Psoas muscle (tissue), 8 donors: Measurements from ENCODE around the gene STX2. TPM values are rescaled to one million over a fixed set of nuclear protein-coding genes. Genes with fewer than 3 reads are reported as not detected.

Experiments
- ATAC-seq, 4 donors: fragments of 200-7000 bp; cut with Tn5 transposase; one replicate each; pipeline ENCODE4 v1.9.1; 2020; ENCODE audit warnings: moderate library complexity in 3 of 4, mild to moderate bottlenecking in 2 of 4
- DNase-seq, 2 donors: peaks; one replicate each; pipeline ENCODE4 v3.0.0-alpha.2; 2020
- H3K27ac ChIP-seq: fragments of 200-600 bp; one replicate; pipeline ENCODE4 v1.8.0; 2022
- H3K27me3 ChIP-seq, 3 donors: fragments of 200-600 bp in 1 of 3; one replicate each; pipeline versions ENCODE4 v1.6.1 to v1.8.0; 2013 to 2022; ENCODE audit warnings: low read length in 2 of 3, mild to moderate bottlenecking in 2 of 3, moderate library complexity in 1 of 3; ENCODE audit not compliant: insufficient read depth in 3 of 3
- H3K36me3 ChIP-seq, 2 donors: fragments of 200-600 bp in 1 of 2; one replicate each; pipeline versions ENCODE4 v1.6.1 to v1.8.0; 2013 to 2022; ENCODE audit warnings: low read depth in 1 of 2, mild to moderate bottlenecking in 1 of 2, moderate library complexity in 1 of 2; ENCODE audit not compliant: insufficient read depth in 1 of 2
- H3K4me1 ChIP-seq: fragments of 200-600 bp; one replicate; pipeline ENCODE4 v1.8.0; 2022
- H3K4me3 ChIP-seq: fragments of 200-600 bp; one replicate; pipeline ENCODE4 v1.8.0; 2022; ENCODE audit warnings: mild to moderate bottlenecking
- H3K9me3 ChIP-seq: fragments of 200-600 bp; one replicate; pipeline ENCODE4 v1.8.0; 2022
- CTCF ChIP-seq: fragments of 200-600 bp; IDR thresholded peaks from one replicate; pipeline ENCODE4 v1.8.0; 2022; ENCODE audit warnings: antibody characterized with exemption
- WGBS, 3 donors: extraction: QIAGEN DNeasy Blood & Tissue Kit; methylation state at CpG; one replicate each; pipeline versions ENCODE4 v1.1.6 to v1.1.7; 2013; 5-methylcytosine and 5-hydroxymethylcytosine counted together
- intact Hi-C, 2 donors: fragments of 100-400 bp; cut with DNase I; formaldehyde crosslinking; loops; one replicate each; pipeline versions ENCODE4 v1.11.0 to v1.14.2; 2022
- polyA plus RNA-seq, 3 donors: library from polyadenylated mRNA; stranded (reverse); fragments of 200-250 nt; gene quantifications; one replicate each; pipeline ENCODE4 v1.2.3, GENCODE V29; 2013
- total RNA-seq, 4 donors: library from RNA; stranded (reverse); fragmentation: NEBNext Ultra II Directional in 2 of 4; extraction: Animal tissue kit (Norgen Biotek cat#: 25700) in 2 of 4; gene quantifications; one replicate each; pipeline versions ENCODE4 v1.2.1 to v1.2.4, GENCODE V29; 2021 to 2023
- donor health status: healthy with polysubstance abuse.
- donor health status: DM: no; HTN: no; CAD: no; lungs with moderate emphysema.
- donor health status: Bipolar disorder and iron deficiency.
- donor health status: healthy.
- donor health status: DM: yes; HTN: yes; CAD: no.
- donor health status: DM: no; HTN: no; CAD: no.
- donor health status: DM: no; HTN: no; CAD: no.
- donor health status: DM: yes; HTN: yes; CAD: no.

Gene STX2
- total and polyA plus RNA-seq, 7 donors, result 5.4 to 11.3 (median 6.2) TPM

DNA sequence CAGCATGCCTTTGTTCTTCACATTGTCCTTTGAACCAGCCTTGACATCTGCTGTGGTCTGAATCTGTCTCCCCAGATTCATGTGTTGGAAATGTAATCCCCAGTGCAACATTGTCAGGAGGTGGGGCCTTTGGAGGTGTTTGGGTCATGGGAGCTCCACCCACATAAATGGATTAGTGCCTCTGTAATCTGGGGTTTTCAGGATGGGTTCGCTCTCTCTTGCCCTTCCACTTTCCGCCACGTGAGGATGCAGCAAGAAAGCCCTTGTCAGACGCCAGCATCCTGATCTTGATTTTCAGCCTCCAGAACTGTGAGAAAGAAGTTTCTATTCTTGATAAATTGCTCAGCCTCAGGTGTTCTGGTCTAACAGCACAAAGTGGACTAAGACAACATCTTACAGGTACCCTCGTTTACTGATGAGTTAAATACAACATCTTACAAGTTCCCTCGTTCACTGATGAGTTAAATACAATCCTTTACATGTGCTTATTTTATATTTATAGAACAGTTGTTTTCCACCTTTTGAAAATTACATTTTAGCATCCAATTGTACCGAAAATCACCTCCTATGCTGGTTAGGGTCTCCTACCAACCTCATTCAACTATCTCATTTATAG lies 68.5 kb downstream of the STX2 start:
- Histone ChIP-seq H3K36me3 (no peaks in the 10 kb centered on the region), H3K4me1 (no peaks in the 10 kb centered on the region), H3K9me3 (no peaks in the 10 kb centered on the region), H3K27me3 (peaks cover 0 to 3% (median 0%) of the 10 kb centered on the region in 3 donors), H3K4me3 (no peak overlapping the region), H3K27ac (no peak overlapping the region)
- WGBS, 3 donors, result 72 to 78% (median 73%) methylated on average over 7 of the region's 7 CpGs
- intact Hi-C loops, result no loop called here
- no peak for TF ChIP-seq CTCF
- no peak for DNase-seq
- no peak for ATAC-seq

- no peak for DNase-seq
- Histone ChIP-seq H3K4me1 (no peaks in the 10 kb centered on the region), H3K4me3 (no peak overlapping the region), H3K9me3 (no peaks in the 10 kb centered on the region), H3K36me3 (no peaks in the 10 kb centered on the region), H3K27me3 (no peaks in the 10 kb centered on the region), H3K27ac (no peak overlapping the region)
- 68 to 79% (median 69%) methylated on average over 9 of the region's 9 CpGs for WGBS, 3 donors
- intact Hi-C loops, result no loop called here
- TF ChIP-seq CTCF, result no peak
- no peak for ATAC-seq
Observed at GRCh38 chr12:130768120-130768519, 70.9 kb downstream of the STX2 start.

- H3K27ac ChIP-seq, result no peak overlapping the region
- H3K4me1 ChIP-seq, result no peaks in the 10 kb centered on the region
- DNase-seq, result no peak
- intact Hi-C loops, result no loop called here
- H3K36me3 ChIP-seq, result no peaks in the 10 kb centered on the region
- no peaks in the 10 kb centered on the region for H3K9me3 ChIP-seq
- peaks cover 0 to 12% (median 0%) of the 10 kb centered on the region in 3 donors for H3K27me3 ChIP-seq
- 80 to 85% (median 84%) methylated on average over 2 of the region's 2 CpGs for WGBS, 3 donors
- no peak for ATAC-seq
- H3K4me3 ChIP-seq, result no peak overlapping the region
- TF ChIP-seq CTCF, result no peak
Observed at GRCh38 chr12:130766470-130766869, 72.6 kb downstream of the STX2 start.

DNA sequence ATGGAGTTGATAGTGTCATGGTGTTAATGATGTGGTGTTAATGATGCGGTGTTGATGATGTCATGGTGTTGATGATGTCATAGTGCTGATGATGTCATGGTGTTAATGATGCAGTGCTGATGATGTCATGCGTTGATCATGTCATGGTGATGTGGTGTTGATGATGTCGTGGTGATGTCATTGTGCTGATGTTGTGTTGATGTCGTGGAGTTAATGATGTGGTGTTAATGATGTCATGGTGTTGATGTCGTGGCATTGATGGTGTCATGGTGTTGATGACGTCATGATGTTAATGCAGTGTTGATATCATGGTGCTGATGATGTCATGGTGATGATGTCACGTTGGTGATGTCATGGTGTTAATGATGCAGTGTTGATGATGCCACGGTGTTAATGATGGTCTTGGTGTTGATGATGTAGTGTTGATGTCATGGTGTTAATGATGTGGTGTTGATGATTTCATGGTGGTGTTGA lies 73.8 kb downstream of the STX2 start:
- DNase-seq (no peak), ATAC-seq (no peak)
- Histone ChIP-seq H3K27ac (no peak overlapping the region), H3K9me3 (no peaks in the 10 kb centered on the region), H3K27me3 (peaks cover 0 to 16% (median 0%) of the 10 kb centered on the region in 3 donors), H3K4me3 (no peak overlapping the region), H3K36me3 (no peaks in the 10 kb centered on the region), H3K4me1 (no peaks in the 10 kb centered on the region)
- TF ChIP-seq CTCF, result no peak
- WGBS, 3 donors, result 86 to 91% (median 89%) methylated on average over 8 of the region's 8 CpGs
- intact Hi-C loops, result no loop called here
